HG03457 (cell line): Measurements from ENCODE around the gene TNFSF15.

Experiments
- ATAC-seq: cut with Tn5 transposase; IDR thresholded peaks from one replicate; pipeline ENCODE4 v1.9.1; 2021; ENCODE audit warnings: moderate number of reproducible peaks; ENCODE audit not compliant: unreplicated experiment

TNFSF15 gene

GRCh38 chr9:114789006-114789405, 16.8 kb downstream of the TNFSF15 start:
- ATAC-seq: no peak

GRCh38 chr9:114787781-114788498, 17.9 kb downstream of the TNFSF15 start:
- ATAC-seq: no peak

- no peak for ATAC-seq
These were observed 18.6 kb downstream of the TNFSF15 start for GRCh38 chr9:114787214-114787613.

GRCh38 chr9:114785866-114786650, 19.8 kb downstream of the TNFSF15 start:
- no peak for ATAC-seq

- ATAC-seq: no peak
These were observed 21.0 kb downstream of the TNFSF15 start for GRCh38 chr9:114784721-114785279.

GRCh38 chr9:114782586-114782985, 23.3 kb downstream of the TNFSF15 start:
- ATAC-seq: no peak

- no peak for ATAC-seq
These were observed 26.4 kb downstream of the TNFSF15 start for GRCh38 chr9:114779352-114779845.

- ATAC-seq: no peak
These were observed 27.8 kb downstream of the TNFSF15 start for GRCh38 chr9:114777821-114778609.

- no peak for ATAC-seq
These were observed 29.0 kb downstream of the TNFSF15 start for GRCh38 chr9:114776683-114777399.

- ATAC-seq: no peak
These were observed 29.9 kb downstream of the TNFSF15 start for GRCh38 chr9:114775981-114776380.

GRCh38 chr9:114775121-114775520, 30.7 kb downstream of the TNFSF15 start:
- no peak for ATAC-seq

GRCh38 chr9:114774524-114774923, 31.3 kb downstream of the TNFSF15 start:
- no peak for ATAC-seq

- ATAC-seq: no peak
These were observed 34.0 kb downstream of the TNFSF15 start for GRCh38 chr9:114771889-114772288.

- no peak for ATAC-seq
These were observed 34.8 kb downstream of the TNFSF15 start for GRCh38 chr9:114770991-114771390.

GRCh38 chr9:114769624-114770023, 36.2 kb downstream of the TNFSF15 start:
- ATAC-seq: no peak

GRCh38 chr9:114763220-114763619, 42.6 kb downstream of the TNFSF15 start:
- no peak for ATAC-seq

GRCh38 chr9:114761523-114761922, 44.3 kb downstream of the TNFSF15 start:
- ATAC-seq: no peak

- ATAC-seq: no peak
These were observed 46.1 kb downstream of the TNFSF15 start for GRCh38 chr9:114759512-114760341.

- ATAC-seq: no peak
These were observed 47.9 kb downstream of the TNFSF15 start for GRCh38 chr9:114757984-114758383.
